ENCODE data around the gene C8G. TPM values are rescaled to one million over a fixed set of nuclear protein-coding genes. Genes with fewer than 3 reads are reported as not detected.
A peak's percentile ranks its signal among the peaks of the same experiment; 100 is the strongest.

Gene C8G
- total RNA-seq, 1 experiment from 2014 or later: 0.85 TPM

DNA sequence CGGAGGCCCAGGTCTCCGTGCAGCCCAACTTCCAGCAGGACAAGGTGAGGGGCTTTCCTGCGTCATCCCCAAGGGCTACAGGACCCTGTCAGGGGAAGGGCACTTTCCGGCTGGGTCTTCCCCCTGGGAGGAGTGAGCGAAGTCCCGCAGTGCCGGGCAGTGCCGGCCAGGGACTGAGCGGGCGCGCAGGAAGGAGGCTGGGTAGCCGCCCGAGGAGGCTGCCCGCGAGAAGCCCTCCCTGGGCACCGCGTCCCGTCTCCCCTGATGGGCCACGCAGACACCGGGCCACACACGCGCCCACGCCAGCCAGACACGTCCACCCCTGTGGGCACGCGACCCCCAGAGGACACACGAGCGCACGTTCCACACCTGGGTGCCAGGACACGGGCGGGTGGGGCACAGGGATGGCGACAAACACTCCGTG is 32.6 kb downstream of the C8G start:
- TF ChIP-seq ZNF671 (CRISPR knock-in tag; IDR thresholded peaks at IDR 0.05): no peak
- no peak for TF ChIP-seq MXD4 (CRISPR knock-in tag; IDR thresholded peaks at IDR 0.05; ENCODE audit: borderline replicate concordance)
- no peak for TF ChIP-seq GRHL2 (CRISPR knock-in tag; IDR thresholded peaks at IDR 0.05; ENCODE audit: insufficient replicate concordance, severe bottlenecking)
- TF ChIP-seq, protein P1, sequence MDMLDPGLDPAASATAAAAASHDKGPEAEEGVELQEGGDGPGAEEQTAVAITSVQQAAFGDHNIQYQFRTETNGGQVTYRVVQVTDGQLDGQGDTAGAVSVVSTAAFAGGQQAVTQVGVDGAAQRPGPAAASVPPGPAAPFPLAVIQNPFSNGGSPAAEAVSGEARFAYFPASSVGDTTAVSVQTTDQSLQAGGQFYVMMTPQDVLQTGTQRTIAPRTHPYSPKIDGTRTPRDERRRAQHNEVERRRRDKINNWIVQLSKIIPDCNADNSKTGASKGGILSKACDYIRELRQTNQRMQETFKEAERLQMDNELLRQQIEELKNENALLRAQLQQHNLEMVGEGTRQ (CRISPR knock-in tag; IDR thresholded peaks at IDR 0.05): 0 out of 2 replicates have a peak, but pooled peaks have one; percentile 6
- TF ChIP-seq FOXJ3 (CRISPR knock-in tag; IDR thresholded peaks at IDR 0.05; ENCODE audit: borderline replicate concordance): no peak
- TF ChIP-seq, protein P2, sequence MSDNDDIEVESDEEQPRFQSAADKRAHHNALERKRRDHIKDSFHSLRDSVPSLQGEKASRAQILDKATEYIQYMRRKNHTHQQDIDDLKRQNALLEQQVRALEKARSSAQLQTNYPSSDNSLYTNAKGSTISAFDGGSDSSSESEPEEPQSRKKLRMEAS (CRISPR knock-in tag; IDR thresholded peaks at IDR 0.05): no peak
- peak; percentile 55; the same call in 1 of the 2 replicates for TF ChIP-seq FOXP1 (CRISPR knock-in tag; IDR thresholded peaks at IDR 0.05; ENCODE audit: borderline replicate concordance)
- TF ChIP-seq, protein P3, sequence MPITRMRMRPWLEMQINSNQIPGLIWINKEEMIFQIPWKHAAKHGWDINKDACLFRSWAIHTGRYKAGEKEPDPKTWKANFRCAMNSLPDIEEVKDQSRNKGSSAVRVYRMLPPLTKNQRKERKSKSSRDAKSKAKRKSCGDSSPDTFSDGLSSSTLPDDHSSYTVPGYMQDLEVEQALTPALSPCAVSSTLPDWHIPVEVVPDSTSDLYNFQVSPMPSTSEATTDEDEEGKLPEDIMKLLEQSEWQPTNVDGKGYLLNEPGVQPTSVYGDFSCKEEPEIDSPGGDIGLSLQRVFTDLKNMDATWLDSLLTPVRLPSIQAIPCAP (CRISPR knock-in tag; IDR thresholded peaks at IDR 0.05): no peak
- no peak for TF ChIP-seq NFE2L1 (CRISPR knock-in tag; IDR thresholded peaks at IDR 0.05)
- TF ChIP-seq SOX15 (CRISPR knock-in tag; IDR thresholded peaks at IDR 0.05): no peak
- TF ChIP-seq, protein P4, sequence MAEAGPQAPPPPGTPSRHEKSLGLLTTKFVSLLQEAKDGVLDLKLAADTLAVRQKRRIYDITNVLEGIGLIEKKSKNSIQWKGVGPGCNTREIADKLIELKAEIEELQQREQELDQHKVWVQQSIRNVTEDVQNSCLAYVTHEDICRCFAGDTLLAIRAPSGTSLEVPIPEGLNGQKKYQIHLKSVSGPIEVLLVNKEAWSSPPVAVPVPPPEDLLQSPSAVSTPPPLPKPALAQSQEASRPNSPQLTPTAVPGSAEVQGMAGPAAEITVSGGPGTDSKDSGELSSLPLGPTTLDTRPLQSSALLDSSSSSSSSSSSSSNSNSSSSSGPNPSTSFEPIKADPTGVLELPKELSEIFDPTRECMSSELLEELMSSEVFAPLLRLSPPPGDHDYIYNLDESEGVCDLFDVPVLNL (CRISPR knock-in tag; IDR thresholded peaks at IDR 0.05; ENCODE audit: borderline replicate concordance, low read depth): 0 out of 2 replicates have a peak, but pooled peaks have one; percentile 34
- TF ChIP-seq, protein P5, sequence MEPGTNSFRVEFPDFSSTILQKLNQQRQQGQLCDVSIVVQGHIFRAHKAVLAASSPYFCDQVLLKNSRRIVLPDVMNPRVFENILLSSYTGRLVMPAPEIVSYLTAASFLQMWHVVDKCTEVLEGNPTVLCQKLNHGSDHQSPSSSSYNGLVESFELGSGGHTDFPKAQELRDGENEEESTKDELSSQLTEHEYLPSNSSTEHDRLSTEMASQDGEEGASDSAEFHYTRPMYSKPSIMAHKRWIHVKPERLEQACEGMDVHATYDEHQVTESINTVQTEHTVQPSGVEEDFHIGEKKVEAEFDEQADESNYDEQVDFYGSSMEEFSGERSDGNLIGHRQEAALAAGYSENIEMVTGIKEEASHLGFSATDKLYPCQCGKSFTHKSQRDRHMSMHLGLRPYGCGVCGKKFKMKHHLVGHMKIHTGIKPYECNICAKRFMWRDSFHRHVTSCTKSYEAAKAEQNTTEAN (CRISPR knock-in tag; IDR thresholded peaks at IDR 0.05): no peak
- TF ChIP-seq, protein P6, sequence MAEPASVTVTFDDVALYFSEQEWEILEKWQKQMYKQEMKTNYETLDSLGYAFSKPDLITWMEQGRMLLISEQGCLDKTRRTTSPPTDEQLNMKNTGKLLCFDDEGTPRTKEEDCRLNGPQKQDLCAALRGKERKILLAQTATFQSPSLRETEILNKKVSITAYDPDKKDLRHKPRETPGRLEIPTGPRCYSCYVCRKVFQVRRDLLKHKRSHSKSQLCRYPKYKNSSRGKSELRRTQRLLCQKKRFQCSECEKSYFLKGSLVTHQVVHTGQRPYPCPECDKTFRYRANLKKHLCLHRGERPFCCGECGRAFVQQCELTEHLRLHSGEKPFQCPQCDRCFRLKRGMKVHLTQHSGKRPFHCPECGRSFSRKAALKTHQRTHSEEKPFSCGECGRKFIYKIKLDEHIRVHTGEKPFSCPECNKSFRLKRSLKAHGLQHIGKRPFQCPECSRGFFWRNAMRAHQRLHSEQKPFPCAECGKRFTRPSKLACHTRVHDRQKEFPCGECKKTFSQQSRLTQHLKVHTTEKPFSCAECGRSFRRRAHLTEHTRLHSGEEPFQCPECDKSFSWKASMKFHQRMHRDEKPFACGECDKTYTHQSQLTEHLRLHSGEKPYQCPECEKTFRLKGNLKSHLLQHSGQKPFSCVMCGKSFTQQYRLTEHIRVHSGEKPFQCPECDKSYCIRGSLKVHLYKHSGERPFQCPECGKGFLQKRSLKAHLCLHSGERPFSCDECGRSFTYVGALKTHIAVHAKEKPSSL (CRISPR knock-in tag; conservative IDR thresholded peaks at IDR 0.05): no peak
- no peak for TF ChIP-seq ZBTB21 (CRISPR knock-in tag; IDR thresholded peaks at IDR 0.05; ENCODE audit: borderline replicate concordance)
- no peak for TF ChIP-seq FOXK1 (CRISPR knock-in tag; IDR thresholded peaks at IDR 0.05)
- TF ChIP-seq ELF4 (CRISPR knock-in tag; IDR thresholded peaks at IDR 0.05; ENCODE audit: low read depth): no peak
- TF ChIP-seq, protein P7, sequence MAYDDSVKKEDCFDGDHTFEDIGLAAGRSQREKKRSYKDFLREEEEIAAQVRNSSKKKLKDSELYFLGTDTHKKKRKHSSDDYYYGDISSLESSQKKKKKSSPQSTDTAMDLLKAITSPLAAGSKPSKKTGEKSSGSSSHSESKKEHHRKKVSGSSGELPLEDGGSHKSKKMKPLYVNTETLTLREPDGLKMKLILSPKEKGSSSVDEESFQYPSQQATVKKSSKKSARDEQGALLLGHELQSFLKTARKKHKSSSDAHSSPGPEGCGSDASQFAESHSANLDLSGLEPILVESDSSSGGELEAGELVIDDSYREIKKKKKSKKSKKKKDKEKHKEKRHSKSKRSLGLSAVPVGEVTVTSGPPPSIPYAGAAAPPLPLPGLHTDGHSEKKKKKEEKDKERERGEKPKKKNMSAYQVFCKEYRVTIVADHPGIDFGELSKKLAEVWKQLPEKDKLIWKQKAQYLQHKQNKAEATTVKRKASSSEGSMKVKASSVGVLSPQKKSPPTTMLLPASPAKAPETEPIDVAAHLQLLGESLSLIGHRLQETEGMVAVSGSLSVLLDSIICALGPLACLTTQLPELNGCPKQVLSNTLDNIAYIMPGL (CRISPR knock-in tag; IDR thresholded peaks at IDR 0.05): peak; percentile 78; the same call in 1 of the 2 replicates
- DNase-seq (ENCODE audit: low spot score) (no peak), ATAC-seq (peak; percentile 9)
- Mint-ChIP-seq H3K36me3 (no peaks in the 10 kb centered on the region), H3K4me3 (peak overlapping the region; percentile 66), H3K27me3 (ENCODE audit: low read depth) (peaks cover 3% of the 10 kb centered on the region; the same call in 1 of the 2 replicates), H3K9me3 (no peaks in the 10 kb centered on the region), H3K4me1 (peaks cover 3% of the 10 kb centered on the region; the same call in 1 of the 2 replicates), H3K27ac (no peak overlapping the region)
- ChIA-PET CTCF (interaction anchor here (0.8 to 6.2 kb wide), 35 partner anchors 8 to 259 kb away, joined by 3 to 117 read pairs (median 6); partner anchors contain the start of genes ABCA2, AJM1, C8G and CLIC3), POLR2A (interaction anchor here (1.3 to 1.5 kb wide), 4 partner anchors 15 to 223 kb away, joined by 3 to 6 read pairs (median 4); partner anchors contain the start of genes PAXX and TPRN)

All from WTC11 (cell line).